Brain microvascular endothelial cell (primary cell): Measurements from ENCODE around the gene CXCL17.
A peak's percentile ranks its signal among the peaks of the same experiment; 100 is the strongest.

Experiments used
- DNase-seq: peaks from one replicate; pipeline ENCODE4 v3.0.0-alpha.2; 2020
- H3K27ac ChIP-seq: fragments of 250-450 bp; sonication (Bioruptor Pico); 2 replicates; pipeline ENCODE4 v1.5.1; 2020; ENCODE audit warnings: mild to moderate bottlenecking, moderate library complexity
- H3K27me3 ChIP-seq: fragments of 250-450 bp; sonication (Bioruptor Pico); replicated peaks from 2 replicates; pipeline ENCODE4 v1.5.1; 2020; ENCODE audit warnings: mild to moderate bottlenecking
- H3K36me3 ChIP-seq: fragments of 250-450 bp; sonication (Bioruptor Pico); replicated peaks from 2 replicates; pipeline ENCODE4 v1.5.1; 2020; ENCODE audit warnings: mild to moderate bottlenecking
- H3K4me3 ChIP-seq: 2 replicates; pipeline ENCODE4 v1.5.1; 2011; ENCODE audit warnings: low read depth, mild to moderate bottlenecking, control low read depth, low read length, moderate library complexity
- CTCF ChIP-seq: IDR thresholded peaks from 2 replicates; pipeline ENCODE4 v1.5.1; 2011; ENCODE audit warnings: low read depth, mild to moderate bottlenecking, moderate library complexity, low read length, control low read depth, inconsistent platforms; ENCODE audit errors: missing control alignments
- in situ Hi-C: cut with HindIII; loops from 2 replicates; pipeline ENCODE4 v1.10.0; 2017; ENCODE audit warnings: low sequenced_read_pairs, low pct_ligation_motif_present

CXCL17 gene

GRCh38 chr19:42473686-42474085, 30.9 kb upstream of the CXCL17 start:
- Histone ChIP-seq H3K27ac (no peak overlapping the region), H3K36me3 (no peaks in the 10 kb centered on the region), H3K4me3 (no peak overlapping the region), H3K27me3 (no peaks in the 10 kb centered on the region)
- no peak for TF ChIP-seq CTCF
- DNase-seq: no peak
- in situ Hi-C loops: no loop called here

GRCh38 chr19:42472402-42473147, 29.8 kb upstream of the CXCL17 start:
- TF ChIP-seq CTCF: no peak
- Histone ChIP-seq H3K36me3 (no peaks in the 10 kb centered on the region), H3K4me3 (no peak overlapping the region), H3K27me3 (no peaks in the 10 kb centered on the region), H3K27ac (no peak overlapping the region)
- in situ Hi-C loops: no loop called here
- DNase-seq: no peak

DNA sequence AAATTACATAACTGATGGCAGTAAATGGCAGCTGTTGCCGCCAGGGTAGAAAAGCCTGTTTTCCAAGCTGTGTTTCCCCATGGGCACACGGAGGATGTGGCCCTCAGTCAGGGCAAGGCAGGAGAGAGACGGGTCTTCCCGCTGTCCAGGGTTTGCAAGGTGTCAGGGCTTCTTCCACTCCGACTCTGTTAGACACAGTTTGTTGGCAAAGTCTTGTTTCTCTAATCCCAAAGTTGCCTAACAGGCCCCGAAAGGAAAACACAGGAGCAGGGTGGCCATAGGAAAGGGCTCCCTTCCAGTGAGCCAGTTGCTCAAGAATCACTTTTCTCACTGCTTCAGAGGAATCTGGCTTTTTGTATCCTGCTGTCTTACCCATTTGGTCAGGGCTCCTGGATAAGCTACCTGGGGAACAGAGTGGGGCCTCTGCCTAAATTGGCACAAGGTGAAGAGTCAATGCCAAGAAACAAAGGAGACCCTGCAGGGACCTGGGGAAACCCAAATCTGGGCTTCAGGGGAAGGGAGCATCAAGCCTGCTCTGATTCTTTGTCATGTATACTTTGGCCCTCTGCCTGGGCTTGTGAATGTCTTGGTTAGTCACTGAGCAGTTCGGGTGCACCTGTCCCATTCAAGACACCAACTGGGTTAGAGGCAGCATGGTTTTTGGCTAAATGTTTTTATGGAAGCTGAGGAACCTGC, 29.0 kb upstream of the CXCL17 start:
- peak; percentile 9 for DNase-seq
- H3K27me3 ChIP-seq: no peaks in the 10 kb centered on the region
- H3K4me3 ChIP-seq: no peak overlapping the region
- in situ Hi-C loops: no loop called here
- H3K36me3 ChIP-seq: no peaks in the 10 kb centered on the region
- no peak for TF ChIP-seq CTCF
- no peak overlapping the region for H3K27ac ChIP-seq

DNA sequence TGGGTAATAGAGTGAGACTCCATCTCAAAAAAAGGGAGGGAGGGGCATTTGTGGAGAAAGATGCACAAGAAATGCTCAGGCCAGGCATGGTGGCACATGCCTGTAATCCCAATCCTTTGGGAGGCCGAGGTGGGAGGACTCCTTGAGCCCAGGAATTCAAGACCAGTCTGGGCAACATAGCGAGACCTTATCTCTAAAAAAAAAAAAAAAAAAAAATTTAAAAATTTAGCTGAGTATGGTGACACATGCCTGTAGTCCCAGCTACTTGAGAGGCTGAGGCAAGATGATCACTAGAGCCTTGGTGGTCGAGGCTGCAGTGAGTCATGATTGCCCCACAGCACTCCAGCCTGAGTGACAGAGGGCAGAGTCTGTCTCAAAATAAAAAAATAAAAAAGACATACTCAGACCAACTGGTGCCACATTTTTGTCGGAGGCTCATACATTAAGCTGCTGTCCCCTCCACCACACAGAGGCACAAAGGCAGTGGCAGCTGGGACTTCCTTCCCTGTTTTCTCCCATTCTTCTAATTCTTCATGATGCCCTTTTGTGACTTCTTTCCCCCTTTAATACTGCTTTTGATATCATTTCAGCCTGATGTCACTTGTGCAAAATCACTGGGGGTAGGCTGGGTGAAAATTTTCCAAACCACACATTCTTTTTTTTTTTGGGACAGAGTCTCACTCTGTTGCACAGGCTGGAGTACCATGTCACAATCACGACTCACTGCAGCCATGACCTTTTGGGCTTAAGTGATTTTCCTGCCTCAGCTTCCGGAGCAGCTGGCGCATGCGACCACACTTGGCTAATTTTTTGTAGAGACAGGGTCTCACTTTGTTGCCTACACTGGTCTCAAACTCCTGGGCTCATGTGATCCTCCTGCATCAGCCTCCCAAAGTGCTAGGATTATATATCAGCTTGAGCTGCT, 26.8 kb upstream of the CXCL17 start:
- H3K36me3 ChIP-seq: no peaks in the 10 kb centered on the region
- no peak overlapping the region for H3K4me3 ChIP-seq
- no peak for TF ChIP-seq CTCF
- DNase-seq: no peak
- H3K27ac ChIP-seq: no peak overlapping the region
- no peaks in the 10 kb centered on the region for H3K27me3 ChIP-seq
- in situ Hi-C loops: no loop called here

- in situ Hi-C loops: no loop called here
- H3K27me3 ChIP-seq: no peaks in the 10 kb centered on the region
- no peak overlapping the region for H3K4me3 ChIP-seq
- DNase-seq: peak; percentile 69
- no peak overlapping the region for H3K27ac ChIP-seq
- TF ChIP-seq CTCF: no peak
- no peaks in the 10 kb centered on the region for H3K36me3 ChIP-seq
Measured at GRCh38 chr19:42468273-42468796, 25.6 kb upstream of the CXCL17 start.
